Kidney epithelial cell (primary cell): ENCODE measurements around the gene NDUFB11. TPM values are rescaled to one million over a fixed set of nuclear protein-coding genes. Genes with fewer than 3 reads are reported as not detected.
"Not testable (repeated sequence)": the region's sequence is repeated elsewhere in the genome, so short reads cannot be mapped to it uniquely, and the experiment has no call there.

Experiments used
- DNase-seq: peaks from one replicate; pipeline ENCODE4 v3.0.0-alpha.2; 2010; ENCODE audit warnings: low read depth
- H3K27me3 ChIP-seq: 2 replicates; pipeline ENCODE4 v1.6.0; 2011; ENCODE audit warnings: low read length; ENCODE audit not compliant: control insufficient read depth, insufficient read depth
- H3K36me3 ChIP-seq: 2 replicates; pipeline ENCODE4 v1.5.1; 2011; ENCODE audit warnings: low read length; ENCODE audit not compliant: control insufficient read depth, insufficient read depth
- H3K4me3 ChIP-seq: 2 replicates; pipeline ENCODE4 v1.5.1; 2011; ENCODE audit warnings: low read depth, mild to moderate bottlenecking, control low read depth, low read length
- total RNA-seq: library from RNA; depleted of rRNA; stranded (reverse); fragments of >200 nt; gene quantifications from 2 replicates; pipeline ENCODE4 v1.2.3, GENCODE V29; 2015
- TF ChIP-seq, protein P1 (sequence below): IDR thresholded peaks from 2 replicates; pipeline ENCODE4 v1.5.1; 2011; ENCODE audit warnings: mild to moderate bottlenecking, moderate library complexity, low read length, control low read depth, inconsistent platforms; ENCODE audit not compliant: insufficient read depth, poor library complexity, severe bottlenecking

NDUFB11 gene
- total RNA-seq, 1 donor from 2014 or later: 46.2 TPM

DNA sequence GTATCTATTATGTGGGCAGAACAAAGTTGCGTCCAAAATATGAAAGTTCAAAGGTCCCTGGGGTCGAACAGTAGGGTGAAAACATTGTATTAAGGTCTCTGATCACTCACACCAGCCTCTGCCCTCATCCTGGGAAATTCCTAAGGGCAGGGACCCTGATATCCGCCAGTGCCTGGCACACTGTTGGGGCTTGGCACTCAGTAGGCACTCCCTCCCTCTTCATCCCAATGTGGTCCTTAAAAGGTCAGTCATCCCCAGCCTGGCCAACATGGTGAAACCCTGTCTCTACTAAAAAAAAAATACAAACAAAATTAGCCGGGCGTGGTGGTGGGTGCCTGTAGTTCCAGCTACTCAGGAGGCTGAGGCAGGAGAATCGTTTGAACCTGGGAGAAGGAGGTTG lies 6.3 kb downstream of the NDUFB11 start:
- no peak for DNase-seq
- H3K36me3 ChIP-seq: no peaks in the 10 kb centered on the region
- TF ChIP-seq, protein P1, sequence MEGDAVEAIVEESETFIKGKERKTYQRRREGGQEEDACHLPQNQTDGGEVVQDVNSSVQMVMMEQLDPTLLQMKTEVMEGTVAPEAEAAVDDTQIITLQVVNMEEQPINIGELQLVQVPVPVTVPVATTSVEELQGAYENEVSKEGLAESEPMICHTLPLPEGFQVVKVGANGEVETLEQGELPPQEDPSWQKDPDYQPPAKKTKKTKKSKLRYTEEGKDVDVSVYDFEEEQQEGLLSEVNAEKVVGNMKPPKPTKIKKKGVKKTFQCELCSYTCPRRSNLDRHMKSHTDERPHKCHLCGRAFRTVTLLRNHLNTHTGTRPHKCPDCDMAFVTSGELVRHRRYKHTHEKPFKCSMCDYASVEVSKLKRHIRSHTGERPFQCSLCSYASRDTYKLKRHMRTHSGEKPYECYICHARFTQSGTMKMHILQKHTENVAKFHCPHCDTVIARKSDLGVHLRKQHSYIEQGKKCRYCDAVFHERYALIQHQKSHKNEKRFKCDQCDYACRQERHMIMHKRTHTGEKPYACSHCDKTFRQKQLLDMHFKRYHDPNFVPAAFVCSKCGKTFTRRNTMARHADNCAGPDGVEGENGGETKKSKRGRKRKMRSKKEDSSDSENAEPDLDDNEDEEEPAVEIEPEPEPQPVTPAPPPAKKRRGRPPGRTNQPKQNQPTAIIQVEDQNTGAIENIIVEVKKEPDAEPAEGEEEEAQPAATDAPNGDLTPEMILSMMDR: no peak

GRCh38 chrX:47135650-47136049 lies 8.9 kb downstream of the NDUFB11 start:
- DNase-seq, H3K4me3 ChIP-seq, H3K36me3 ChIP-seq, H3K27me3 ChIP-seq: not testable (repeated sequence)

More for the DNA sequence above, 6.3 kb downstream of the NDUFB11 start:
- Histone ChIP-seq H3K4me3 (no peak overlapping the region), H3K27me3 (no peaks in the 10 kb centered on the region)

- H3K4me3 ChIP-seq: no peak overlapping the region
- TF ChIP-seq, protein P1: no peak
- H3K36me3 ChIP-seq: no peaks in the 10 kb centered on the region
- DNase-seq: no peak
- no peaks in the 10 kb centered on the region for H3K27me3 ChIP-seq
Observed at GRCh38 chrX:47133493-47133892, 11.0 kb downstream of the NDUFB11 start.

GRCh38 chrX:47129899-47130358 lies 14.6 kb downstream of the NDUFB11 start:
- no peak for DNase-seq
- Histone ChIP-seq H3K36me3 (no peaks in the 10 kb centered on the region), H3K27me3 (no peaks in the 10 kb centered on the region), H3K4me3 (peak overlapping the region; percentile 53)
- TF ChIP-seq, protein P1: no peak

DNA sequence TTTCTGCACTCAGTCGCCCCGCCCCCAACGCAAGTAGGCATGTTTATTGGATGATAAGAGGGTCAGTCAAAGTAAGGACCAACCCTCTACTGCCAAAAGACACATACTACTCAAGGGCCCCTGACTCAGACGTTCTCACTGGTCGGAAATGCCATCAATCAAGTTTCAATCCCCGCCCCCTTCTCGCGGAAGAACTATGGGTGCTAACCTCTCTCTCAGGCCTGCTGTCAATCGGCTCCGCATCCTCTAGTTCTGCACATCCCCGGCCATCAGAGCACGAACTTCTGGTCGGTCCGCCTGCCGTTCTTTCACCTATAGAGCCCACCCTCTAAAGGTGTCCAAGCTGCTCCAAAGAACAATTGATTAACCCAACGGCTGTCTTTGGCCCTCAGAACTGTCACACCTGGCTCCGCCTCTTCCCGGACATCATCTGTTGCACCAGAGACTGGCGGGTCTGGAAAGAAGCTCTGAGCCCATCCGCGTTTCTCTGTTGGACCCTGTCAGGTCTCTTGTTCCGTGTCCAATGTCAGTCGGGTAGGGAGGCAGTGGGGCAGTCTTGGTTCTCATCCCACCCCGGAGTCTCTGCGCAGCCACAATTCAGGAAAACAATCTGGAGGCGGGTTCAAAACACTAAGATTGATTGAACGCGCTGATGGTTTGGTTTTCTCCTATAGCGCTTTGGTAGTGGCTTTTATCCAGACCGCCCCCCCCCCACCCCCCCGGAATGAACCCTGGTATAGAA lies 15.2 kb downstream of the NDUFB11 start:
- Histone ChIP-seq H3K27me3 (no peaks in the 10 kb centered on the region), H3K4me3 (peak overlapping the region; percentile 53), H3K36me3 (no peaks in the 10 kb centered on the region)
- peak; percentile 76 for DNase-seq
- TF ChIP-seq, protein P1: no peak

- H3K27me3 ChIP-seq, H3K4me3 ChIP-seq, H3K36me3 ChIP-seq, DNase-seq: not testable (repeated sequence)
Observed at GRCh38 chrX:47124466-47124865, 20.0 kb downstream of the NDUFB11 start.

GRCh38 chrX:47116551-47117110 lies 27.9 kb downstream of the NDUFB11 start:
- H3K36me3 ChIP-seq, DNase-seq, H3K4me3 ChIP-seq, H3K27me3 ChIP-seq: not testable (repeated sequence)
